NCI-H774 (cell line): Measurements from ENCODE around the gene CDH23.

ENCODE experiments used
- DNase-seq: peaks from one replicate; lab custom pipeline; 2025; lab: John Stamatoyannopoulos, UW

Gene CDH23

GRCh38 chr10:71516890-71517289 lies 120.2 kb downstream of the CDH23 start:
- no peak for DNase-seq

DNA sequence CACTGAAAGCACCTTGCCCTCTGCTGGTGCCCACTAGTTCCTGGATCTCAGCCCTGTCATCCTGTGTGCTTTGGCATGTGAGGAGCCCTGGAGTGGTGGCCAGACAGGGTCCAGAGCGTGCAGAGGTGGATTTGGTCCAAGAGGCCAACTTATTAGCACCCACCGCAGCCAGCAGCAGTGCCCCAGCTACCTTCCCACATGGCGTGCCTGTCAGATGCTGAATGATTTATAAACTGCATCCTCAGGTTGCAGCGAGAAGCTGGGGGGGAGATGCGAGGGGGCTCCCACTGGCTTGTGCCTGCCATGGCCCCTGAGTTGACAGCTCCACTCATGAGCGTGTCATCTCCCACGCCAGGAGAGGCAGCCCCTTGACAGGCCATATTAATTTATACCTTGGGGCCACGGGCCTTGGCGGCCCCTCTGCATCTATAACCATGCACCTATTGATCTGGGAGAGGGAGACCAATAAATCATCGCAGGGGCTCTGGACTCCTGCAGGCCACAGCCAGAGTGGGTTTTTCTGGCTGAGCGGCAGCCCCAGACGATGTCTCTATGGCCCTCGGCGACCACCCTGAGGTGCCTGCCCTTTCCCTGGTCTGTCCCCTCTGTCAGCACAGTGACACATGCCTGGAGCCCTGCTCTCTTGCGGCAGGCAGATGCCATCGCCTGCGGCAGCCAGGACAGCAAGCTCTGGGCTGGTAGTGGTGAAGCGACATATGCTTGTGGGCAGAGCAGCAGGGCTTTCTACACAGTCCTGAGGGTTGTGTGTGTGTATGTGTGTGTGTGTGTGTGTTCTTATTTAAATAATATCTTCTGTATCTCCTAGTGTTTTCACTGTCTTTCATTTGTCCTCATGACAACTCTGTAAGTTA lies 120.8 kb downstream of the CDH23 start:
- no peak for DNase-seq

GRCh38 chr10:71520042-71520441 lies 123.3 kb downstream of the CDH23 start:
- no peak for DNase-seq

- no peak for DNase-seq
Measured at GRCh38 chr10:71521504-71522441, 125.1 kb downstream of the CDH23 start.

DNA sequence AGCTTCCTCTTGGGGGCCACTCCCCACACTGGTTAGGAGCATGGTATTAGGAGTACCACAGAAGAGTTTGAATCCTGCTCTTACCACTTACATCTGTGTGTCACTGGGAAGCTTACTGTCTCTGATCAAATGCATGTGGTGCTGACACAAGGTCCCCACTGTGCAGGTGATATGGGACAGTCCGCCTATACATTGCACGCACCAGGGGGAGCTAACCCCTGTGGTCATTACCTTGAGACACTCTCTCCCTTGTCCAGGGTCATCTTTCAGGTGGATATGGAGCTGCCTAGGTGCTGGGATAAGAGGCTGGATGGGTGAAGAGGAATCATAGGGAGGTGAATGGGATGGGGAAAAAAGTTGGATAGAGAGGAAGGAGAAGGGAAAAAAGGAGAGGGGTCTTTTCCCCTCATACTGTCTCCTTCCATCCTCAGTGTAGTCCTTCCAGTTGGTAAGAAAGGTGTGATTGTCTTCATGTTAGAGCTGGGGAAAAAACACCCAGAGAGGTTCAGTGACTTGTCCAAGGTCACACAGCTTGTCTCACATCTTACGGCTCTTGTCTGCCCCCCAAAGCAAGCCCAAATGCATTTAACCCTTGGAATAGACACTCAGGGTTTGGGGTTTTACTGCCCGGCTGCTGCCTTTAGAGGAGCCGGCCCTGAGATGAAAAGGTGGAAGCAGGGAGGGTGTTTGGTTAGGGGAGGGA lies 125.9 kb downstream of the CDH23 start:
- DNase-seq, result no peak

DNA sequence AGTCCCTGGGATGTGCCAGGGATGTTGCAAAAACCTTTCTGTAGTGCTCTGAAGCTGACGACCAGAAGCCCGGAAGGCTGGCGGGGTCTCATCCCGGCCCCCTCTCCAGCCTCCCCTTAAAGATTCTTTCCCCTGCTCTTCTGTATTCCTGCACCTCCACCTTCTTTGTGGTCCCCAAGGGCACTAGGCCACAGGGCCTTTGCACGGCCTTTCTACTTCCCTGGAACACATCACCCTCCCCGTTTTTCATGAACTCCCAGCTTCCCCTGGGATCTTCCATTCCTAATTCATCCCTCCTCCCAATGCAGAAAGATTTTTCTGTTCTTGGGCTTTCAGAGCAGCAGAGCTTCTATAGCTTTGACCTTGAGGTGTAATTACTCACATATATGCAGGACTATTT lies 127.0 kb downstream of the CDH23 start:
- no peak for DNase-seq

GRCh38 chr10:71525092-71525491 lies 128.4 kb downstream of the CDH23 start:
- no peak for DNase-seq

DNA sequence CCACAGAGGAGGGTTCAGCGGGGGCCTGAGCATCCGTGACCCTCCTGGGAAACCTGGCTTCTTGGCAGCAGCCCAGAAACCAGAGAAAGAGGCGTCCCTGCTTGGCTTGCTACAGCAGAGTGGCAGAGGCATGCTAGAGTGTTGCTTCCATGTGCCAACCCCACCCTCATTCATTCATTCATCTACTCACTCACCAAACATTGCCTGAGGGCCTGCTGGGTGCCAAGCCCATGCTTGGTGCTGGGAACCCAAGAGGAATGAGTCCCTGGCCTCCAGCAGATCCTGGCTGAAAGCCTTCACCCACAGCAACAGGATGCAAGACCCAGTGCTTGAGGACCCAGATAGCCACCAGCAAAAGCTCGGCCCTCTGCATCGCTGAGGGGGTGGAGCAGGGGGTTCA lies 129.0 kb downstream of the CDH23 start:
- DNase-seq, result no peak

GRCh38 chr10:71526653-71527052 lies 129.9 kb downstream of the CDH23 start:
- DNase-seq, result no peak

DNA sequence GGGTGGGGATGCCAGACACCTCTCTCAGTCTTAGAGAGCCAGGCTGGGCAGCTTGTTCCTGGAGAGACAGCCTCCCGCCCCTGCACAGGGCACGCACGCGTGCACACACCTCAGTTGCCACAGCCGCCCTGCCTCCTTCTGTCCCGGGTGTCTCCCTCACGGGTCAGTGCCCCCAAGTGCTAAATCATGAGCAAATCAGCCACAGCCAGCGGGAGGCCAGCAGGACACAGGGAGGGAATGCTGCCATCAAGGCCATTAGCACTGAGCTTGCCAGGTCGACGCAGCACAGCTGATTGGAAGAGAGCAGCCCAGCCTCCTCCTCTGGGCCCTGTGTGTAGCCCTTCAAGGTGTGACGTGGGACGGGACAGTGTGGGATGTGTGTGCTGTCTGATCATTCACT lies 130.4 kb downstream of the CDH23 start:
- no peak for DNase-seq

DNA sequence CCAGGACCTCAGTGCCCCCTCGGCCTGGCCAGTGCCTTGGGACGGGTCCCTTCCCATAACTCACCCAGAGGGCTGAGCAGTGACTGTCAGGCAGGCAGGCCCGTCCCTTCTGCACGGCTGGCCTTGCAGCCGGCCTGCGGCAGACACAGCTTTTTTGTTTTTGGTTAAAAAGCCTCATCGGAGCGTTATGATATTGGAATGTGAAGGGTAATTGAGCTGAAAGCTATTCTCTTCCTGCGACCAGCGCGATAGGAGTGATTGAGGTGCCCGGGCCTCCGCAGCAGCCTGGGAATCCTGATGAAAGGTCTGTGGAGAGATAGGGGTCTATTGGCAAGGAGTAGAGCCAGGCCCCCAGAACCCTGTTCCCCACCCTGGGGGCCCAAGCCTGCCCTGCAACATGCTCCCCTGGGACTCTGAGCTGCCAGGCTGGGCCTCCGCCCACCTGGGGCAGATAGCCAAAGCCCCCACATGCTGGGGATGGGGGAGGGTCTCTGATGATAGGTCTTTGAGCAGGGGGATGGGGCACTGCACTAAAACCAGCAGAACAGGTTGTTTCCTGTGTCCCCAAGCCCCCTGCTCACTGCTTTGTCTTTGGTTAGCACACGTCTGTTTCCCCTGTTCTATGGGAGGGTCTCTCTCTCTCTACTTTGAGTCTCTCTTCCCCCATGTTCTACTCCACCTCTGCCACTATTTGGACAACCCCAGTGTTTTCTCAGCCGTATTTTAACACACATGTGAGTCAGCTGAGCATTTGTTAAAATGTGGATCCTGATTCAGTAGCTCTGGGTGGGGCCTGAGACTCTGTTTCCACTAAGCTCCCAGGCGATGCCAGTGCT lies 131.9 kb downstream of the CDH23 start:
- DNase-seq, result no peak

GRCh38 chr10:71529207-71529827 lies 132.6 kb downstream of the CDH23 start:
- DNase-seq, result no peak

GRCh38 chr10:71530781-71531180 lies 134.1 kb downstream of the CDH23 start:
- no peak for DNase-seq

DNA sequence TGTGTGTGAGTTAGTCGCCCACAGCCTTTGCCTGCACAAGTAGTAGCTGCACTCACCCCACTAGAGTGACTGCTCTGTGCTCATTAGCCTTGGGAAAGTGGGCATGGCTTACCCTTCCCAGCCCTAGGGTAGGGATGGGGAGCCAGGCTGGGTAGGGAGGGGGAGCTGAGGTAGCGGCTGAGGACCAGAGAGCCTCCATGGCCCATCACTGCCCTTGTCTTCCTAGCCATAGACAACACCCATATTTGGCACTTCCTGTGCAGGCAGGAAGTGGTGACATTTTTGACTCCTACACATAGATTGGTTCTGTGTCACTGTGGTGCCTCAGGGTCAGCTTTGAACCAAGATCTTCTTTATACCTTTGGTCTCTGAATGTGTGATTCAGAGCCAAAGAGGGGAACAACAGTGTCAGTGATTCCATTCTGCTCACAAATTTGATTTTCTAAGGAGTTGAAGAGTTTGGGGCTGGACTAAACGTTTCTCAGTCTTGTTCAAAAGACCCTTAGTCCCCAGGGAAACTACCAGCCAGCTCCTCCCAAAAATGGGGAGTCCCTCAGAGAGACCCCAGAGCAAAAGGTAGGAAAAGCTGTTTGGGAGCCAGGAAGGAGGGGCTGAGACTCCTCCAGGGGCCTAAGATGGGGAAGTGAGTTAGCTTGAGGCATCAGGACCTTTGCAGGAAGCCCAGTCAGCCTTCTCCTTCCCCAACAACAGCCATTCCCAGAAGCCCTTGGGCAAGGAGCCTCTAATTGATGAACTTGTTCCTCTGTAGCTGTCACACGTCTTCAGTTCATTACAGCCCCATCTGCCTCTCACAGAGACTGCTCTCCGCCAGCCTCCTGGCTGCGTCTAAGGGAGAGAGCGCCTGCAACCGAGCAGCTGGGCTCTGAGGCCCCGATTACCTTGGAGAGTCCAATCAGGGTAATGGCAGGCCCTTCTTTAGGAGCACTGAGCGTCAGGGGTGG lies 135.0 kb downstream of the CDH23 start:
- no peak for DNase-seq

DNA sequence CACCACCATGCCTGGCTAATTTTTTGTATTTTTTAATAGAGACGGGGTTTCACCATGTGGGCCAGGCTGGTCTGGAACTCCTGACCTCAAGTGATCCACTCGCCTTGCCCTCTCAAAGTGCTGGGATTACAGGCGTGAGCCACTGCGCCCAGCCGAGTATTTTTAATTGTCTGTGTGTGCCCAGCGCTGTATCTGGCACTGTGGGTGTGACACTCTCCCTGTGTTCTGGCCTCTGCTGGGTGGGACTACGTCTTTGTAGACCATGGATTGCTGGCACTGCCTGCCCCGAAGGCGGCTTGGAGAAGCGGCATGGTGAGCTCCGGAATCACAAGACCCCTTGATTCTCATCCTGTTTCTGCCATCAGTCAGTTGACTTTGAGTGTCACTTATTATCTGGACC lies 136.2 kb downstream of the CDH23 start:
- DNase-seq, result no peak

- DNase-seq, result no peak
Measured at GRCh38 chr10:71533936-71534335, 137.2 kb downstream of the CDH23 start.

- DNase-seq, result no peak
Measured at GRCh38 chr10:71534568-71535194, 138.0 kb downstream of the CDH23 start.

GRCh38 chr10:71536332-71536731 lies 139.6 kb downstream of the CDH23 start:
- DNase-seq, result no peak

DNA sequence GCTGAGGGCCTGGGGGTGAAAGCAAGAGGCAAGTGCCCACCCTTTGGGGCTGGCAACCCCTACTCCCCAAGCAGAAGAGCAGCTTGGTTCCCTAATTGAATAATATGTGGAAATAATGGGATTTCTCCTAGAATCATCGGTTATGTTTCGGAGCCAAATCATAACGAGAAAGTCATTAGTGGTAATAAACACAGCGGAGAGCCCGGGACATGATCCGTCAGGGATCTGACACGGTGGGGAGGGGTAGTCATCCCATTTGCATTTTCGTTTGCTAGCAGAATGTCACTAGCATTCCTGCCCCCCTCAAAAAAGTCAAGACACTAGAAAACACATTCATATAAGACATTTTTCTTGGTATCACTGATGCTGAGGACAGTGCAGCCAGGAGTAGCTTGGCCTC lies 140.4 kb downstream of the CDH23 start:
- DNase-seq, result no peak
